IPS-18a (cell line): ENCODE measurements around the gene SYPL2.

ENCODE experiments used
- H3K27ac ChIP-seq: one replicate; pipeline ENCODE4 v1.5.1; 2013; ENCODE audit warnings: low read length
- H3K27me3 ChIP-seq: one replicate; pipeline ENCODE4 v1.6.1; 2013; ENCODE audit warnings: mild to moderate bottlenecking, low read length; ENCODE audit not compliant: control insufficient read depth, insufficient read depth
- H3K36me3 ChIP-seq: one replicate; pipeline ENCODE4 v1.6.1; 2013; ENCODE audit warnings: low read depth, low read length; ENCODE audit not compliant: control insufficient read depth
- H3K4me1 ChIP-seq: one replicate; pipeline ENCODE4 v1.6.1; 2013; ENCODE audit warnings: low read depth, low read length; ENCODE audit not compliant: control insufficient read depth
- H3K4me3 ChIP-seq: one replicate; pipeline ENCODE4 v1.5.1; 2013; ENCODE audit warnings: low read length
- H3K9ac ChIP-seq: one replicate; pipeline ENCODE4 v1.6.1; 2013; ENCODE audit warnings: mild to moderate bottlenecking, low read length, moderate library complexity
- H3K9me3 ChIP-seq: one replicate; pipeline ENCODE4 v1.6.1; 2013; ENCODE audit warnings: low read depth, low read length; ENCODE audit not compliant: control insufficient read depth

The SYPL2 gene

GRCh38 chr1:109483672-109484518 is 17.5 kb downstream of the SYPL2 start, which contains the start of gene ATXN7L2:
ATXN7L2 (plus strand) TSS chr1:109483905; CDS start chr1:109483954, 49 bp downstream.
- Histone ChIP-seq H3K9ac (peak within 1 kb of the TSS; percentile 79), H3K36me3 (no peaks in the 10 kb centered on the region), H3K9me3 (no peaks in the 10 kb centered on the region), H3K27me3 (peaks cover 6% of the 10 kb centered on the region), H3K4me3 (peak within 1 kb of the TSS; percentile 86), H3K27ac (peak within 1 kb of the TSS; percentile 38), H3K4me1 (peaks cover 10% of the 10 kb centered on the region)

GRCh38 chr1:109484519-109484975 is 18.2 kb downstream of the SYPL2 start:
- Histone ChIP-seq H3K4me1 (peaks cover 10% of the 10 kb centered on the region), H3K27me3 (peaks cover 6% of the 10 kb centered on the region), H3K27ac (no peak overlapping the region), H3K9me3 (no peaks in the 10 kb centered on the region), H3K36me3 (peaks cover 5% of the 10 kb centered on the region), H3K4me3 (peak overlapping the region; percentile 79), H3K9ac (peak overlapping the region; percentile 79)

- Histone ChIP-seq H3K36me3 (peaks cover 5% of the 10 kb centered on the region), H3K9me3 (no peaks in the 10 kb centered on the region), H3K27me3 (peaks cover 6% of the 10 kb centered on the region), H3K4me3 (peak overlapping the region; percentile 79), H3K9ac (peak overlapping the region; percentile 79), H3K4me1 (peaks cover 10% of the 10 kb centered on the region), H3K27ac (no peak overlapping the region)
Measured at GRCh38 chr1:109485001-109485400, 18.7 kb downstream of the SYPL2 start.

- H3K27ac ChIP-seq, result no peak overlapping the region
- H3K36me3 ChIP-seq, result peaks cover 9% of the 10 kb centered on the region
- H3K4me1 ChIP-seq, result peaks cover 10% of the 10 kb centered on the region
- H3K9me3 ChIP-seq, result no peaks in the 10 kb centered on the region
- H3K9ac ChIP-seq, result no peak overlapping the region
- peaks cover 2% of the 10 kb centered on the region for H3K27me3 ChIP-seq
- H3K4me3 ChIP-seq, result no peak overlapping the region
Measured at GRCh38 chr1:109487261-109487660, 20.9 kb downstream of the SYPL2 start.

DNA sequence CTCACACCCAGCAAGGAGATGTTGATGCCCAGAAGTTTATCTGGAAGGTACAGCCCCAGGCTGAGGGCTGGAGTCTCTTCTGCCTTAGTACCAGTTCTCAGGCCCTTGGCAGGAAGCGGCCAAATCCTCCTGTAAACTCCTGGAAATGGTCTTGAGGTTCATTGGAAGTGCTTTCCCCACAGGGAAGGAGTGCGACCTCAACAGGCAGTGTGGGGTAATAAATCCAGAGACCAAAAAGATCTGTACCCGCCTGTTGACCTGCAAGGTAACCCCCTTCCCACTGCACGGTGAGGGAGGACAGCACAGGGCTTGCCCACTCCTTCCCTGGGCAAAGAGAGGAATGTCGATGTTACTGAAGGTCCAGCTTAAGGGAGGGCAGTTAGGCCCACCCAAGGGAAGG is 21.9 kb downstream of the SYPL2 start:
- Histone ChIP-seq H3K4me1 (peaks cover 6% of the 10 kb centered on the region), H3K27me3 (no peaks in the 10 kb centered on the region), H3K4me3 (no peak overlapping the region), H3K27ac (no peak overlapping the region), H3K9ac (no peak overlapping the region), H3K36me3 (peaks cover 9% of the 10 kb centered on the region), H3K9me3 (no peaks in the 10 kb centered on the region)

GRCh38 chr1:109488696-109489095 is 22.4 kb downstream of the SYPL2 start:
- Histone ChIP-seq H3K4me1 (peaks cover 9% of the 10 kb centered on the region), H3K27me3 (no peaks in the 10 kb centered on the region), H3K9ac (no peak overlapping the region), H3K36me3 (peaks cover 9% of the 10 kb centered on the region), H3K4me3 (no peak overlapping the region), H3K27ac (no peak overlapping the region), H3K9me3 (no peaks in the 10 kb centered on the region)

GRCh38 chr1:109490029-109490933 is 23.9 kb downstream of the SYPL2 start:
- Histone ChIP-seq H3K9ac (no peak overlapping the region), H3K27ac (no peak overlapping the region), H3K4me3 (no peak overlapping the region), H3K36me3 (peaks cover 9% of the 10 kb centered on the region), H3K4me1 (peaks cover 8% of the 10 kb centered on the region), H3K27me3 (no peaks in the 10 kb centered on the region), H3K9me3 (no peaks in the 10 kb centered on the region)

DNA sequence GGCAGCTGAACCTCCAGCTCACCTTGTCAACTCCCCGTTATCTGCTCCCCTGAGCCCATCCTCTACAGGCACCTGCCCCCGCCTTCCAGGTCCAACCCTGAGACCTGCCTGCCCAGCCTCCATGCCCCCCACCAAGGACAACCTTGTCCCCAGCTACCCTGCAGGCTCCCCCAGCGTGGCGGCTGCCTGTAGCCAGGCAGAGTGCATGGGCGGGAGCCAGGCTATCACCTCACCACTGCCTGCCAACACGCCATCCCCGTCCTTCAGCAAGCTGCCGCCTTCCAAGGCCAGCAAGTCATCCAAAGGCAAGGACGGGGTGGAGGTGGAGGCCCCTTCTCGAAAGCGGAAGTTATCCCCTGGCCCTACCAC is 24.6 kb downstream of the SYPL2 start:
- Histone ChIP-seq H3K9me3 (no peaks in the 10 kb centered on the region), H3K36me3 (peaks cover 9% of the 10 kb centered on the region), H3K27me3 (no peaks in the 10 kb centered on the region), H3K4me1 (peaks cover 4% of the 10 kb centered on the region), H3K9ac (no peak overlapping the region), H3K4me3 (no peak overlapping the region), H3K27ac (no peak overlapping the region)

DNA sequence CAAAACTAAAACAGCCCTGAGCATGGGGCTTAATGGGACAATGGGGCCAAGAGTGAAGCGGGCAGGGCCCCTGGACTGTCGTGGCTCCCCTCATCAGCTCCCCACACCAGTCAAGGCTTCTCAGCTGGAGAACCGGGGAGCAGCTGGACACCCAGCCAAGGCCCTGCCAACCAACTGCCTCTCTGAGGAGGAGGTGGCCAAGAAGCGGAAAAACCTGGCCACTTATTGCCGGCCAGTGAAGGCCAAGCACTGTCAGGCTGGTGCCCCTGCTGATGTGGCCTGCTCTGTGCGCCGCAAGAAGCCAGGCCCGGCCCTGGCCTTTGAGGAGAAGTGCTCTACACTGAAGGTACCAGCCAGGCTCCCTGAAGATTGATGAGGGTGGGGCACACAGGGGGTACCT is 25.0 kb downstream of the SYPL2 start:
- Histone ChIP-seq H3K4me3 (no peak overlapping the region), H3K9ac (no peak overlapping the region), H3K4me1 (peaks cover 4% of the 10 kb centered on the region), H3K9me3 (no peaks in the 10 kb centered on the region), H3K27ac (no peak overlapping the region), H3K36me3 (peaks cover 9% of the 10 kb centered on the region), H3K27me3 (no peaks in the 10 kb centered on the region)

- H3K27ac ChIP-seq, result no peak overlapping the region
- H3K27me3 ChIP-seq, result no peaks in the 10 kb centered on the region
- no peak overlapping the region for H3K4me3 ChIP-seq
- H3K9ac ChIP-seq, result no peak overlapping the region
- peaks cover 4% of the 10 kb centered on the region for H3K4me1 ChIP-seq
- H3K9me3 ChIP-seq, result no peaks in the 10 kb centered on the region
- peaks cover 9% of the 10 kb centered on the region for H3K36me3 ChIP-seq
Measured at GRCh38 chr1:109492779-109493178, 26.4 kb downstream of the SYPL2 start.

DNA sequence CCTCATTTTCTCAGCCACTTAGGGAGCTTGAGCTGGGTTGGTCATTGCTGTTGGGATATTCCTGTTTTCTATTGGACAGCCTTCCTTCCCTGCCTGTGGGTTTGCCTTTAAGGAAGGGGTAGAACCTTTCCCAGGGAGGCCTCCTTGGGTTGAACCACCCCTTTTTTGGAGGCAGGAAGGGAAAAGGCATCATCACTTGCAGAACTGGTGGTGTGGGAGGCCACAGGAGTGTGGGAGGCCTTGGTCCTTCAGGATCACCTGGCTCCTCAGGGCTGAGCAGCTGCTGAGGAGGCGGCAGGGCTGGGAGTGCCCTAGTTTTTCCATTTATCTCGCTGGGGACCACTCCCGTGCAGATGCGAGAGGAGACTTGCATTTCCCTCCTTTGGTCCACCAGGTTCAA is 26.9 kb downstream of the SYPL2 start:
- Histone ChIP-seq H3K4me1 (peaks cover 7% of the 10 kb centered on the region), H3K27me3 (no peaks in the 10 kb centered on the region), H3K9ac (no peak overlapping the region), H3K27ac (no peak overlapping the region), H3K9me3 (no peaks in the 10 kb centered on the region), H3K36me3 (peaks cover 9% of the 10 kb centered on the region), H3K4me3 (no peak overlapping the region)
